K562 (cell line): ENCODE measurements around the gene MFAP3. TPM values are rescaled to one million over a fixed set of nuclear protein-coding genes. Genes with fewer than 3 reads are reported as not detected.

Experiments used
- ATF3 ChIP-seq, 2 experiments: fragments of 450-650 bp in 1 of 2; sonication (generic) in 1 of 2; formaldehyde crosslinking in 1 of 2; IDR thresholded peaks in 1 of 2; conservative IDR thresholded peaks in 1 of 2; 2 replicates each; pipeline versions ENCODE4 v1.6.1 to v1.8.1; 2016 to 2023; ENCODE audit warnings: mild to moderate bottlenecking in 2 of 2, moderate library complexity in 2 of 2, inconsistent platforms in 1 of 2, missing genetic modification reagents in 1 of 2
- CTBP1 ChIP-seq: fragments of 450-650 bp; IDR thresholded peaks from 2 replicates; pipeline ENCODE4 v1.6.1; 2016; ENCODE audit warnings: borderline replicate concordance
- CTCFL ChIP-seq: IDR thresholded peaks from 2 replicates; pipeline ENCODE4 v1.6.1; 2011; ENCODE audit warnings: borderline replicate concordance, low read depth, mild to moderate bottlenecking, moderate library complexity, low read length; ENCODE audit not compliant: insufficient read depth, poor library complexity, severe bottlenecking
- DDX20 ChIP-seq: fragments of 450-650 bp; IDR thresholded peaks from 2 replicates; pipeline ENCODE4 v1.6.1; 2016; ENCODE audit warnings: missing genetic modification characterization, low read depth, mild to moderate bottlenecking, missing compliant biosample characterization, moderate library complexity
- GTF3C2 ChIP-seq: IDR thresholded peaks from 3 replicates; pipeline ENCODE4 v1.6.1; 2011; ENCODE audit warnings: borderline replicate concordance, mild to moderate bottlenecking, moderate library complexity; ENCODE audit not compliant: insufficient read length; ENCODE audit errors: extremely low read depth
- HNRNPL ChIP-seq: fragments of 200-400 bp; formaldehyde crosslinking; IDR thresholded peaks from 2 replicates; pipeline ENCODE4 v1.6.1; 2017; ENCODE audit warnings: low read depth, mild to moderate bottlenecking, low read length
- MNT ChIP-seq, 2 experiments: fragments of 450-650 bp; conservative IDR thresholded peaks; 2 replicates each; pipeline ENCODE4 v1.6.1; 2017; ENCODE audit warnings: mild to moderate bottlenecking in 2 of 2, moderate library complexity in 2 of 2
- NCOA2 ChIP-seq, 2 experiments: fragments of 450-650 bp; IDR thresholded peaks; 2 replicates each; pipeline ENCODE4 v1.6.1; 2018; ENCODE audit warnings: mild to moderate bottlenecking in 2 of 2, moderate library complexity in 1 of 2; ENCODE audit not compliant: partially characterized antibody in 2 of 2
- NCOA4 ChIP-seq: fragments of 450-650 bp; IDR thresholded peaks from 2 replicates; pipeline ENCODE4 v1.6.1; 2018; ENCODE audit warnings: mild to moderate bottlenecking; ENCODE audit not compliant: partially characterized antibody
- NCOR1 ChIP-seq: fragments of 450-650 bp; IDR thresholded peaks from 2 replicates; pipeline ENCODE4 v1.6.1; 2016; ENCODE audit warnings: mild to moderate bottlenecking, moderate library complexity
- NR2F6 ChIP-seq: fragments of 450-650 bp; formaldehyde crosslinking; IDR thresholded peaks from 2 replicates; pipeline ENCODE4 v1.4.0; 2020; ENCODE audit warnings: mild to moderate bottlenecking
- SIRT6 ChIP-seq: IDR thresholded peaks from one replicate; pipeline ENCODE4 v1.6.1; 2012; ENCODE audit warnings: low read depth, mild to moderate bottlenecking, control low read depth, inconsistent platforms, low read length, moderate library complexity
- TBL1XR1 ChIP-seq, 2 experiments: IDR thresholded peaks; 2 replicates each; pipeline ENCODE4 v1.6.1; 2012; ENCODE audit warnings: improper control_type of control experiment in 2 of 2, low read length in 2 of 2, mild to moderate bottlenecking in 1 of 2
- YY1 ChIP-seq, 3 experiments: IDR thresholded peaks; 2 replicates each; pipeline ENCODE4 v1.6.1; 2011; ENCODE audit warnings: low read length in 2 of 3, mild to moderate bottlenecking in 2 of 3, moderate library complexity in 2 of 3, borderline replicate concordance in 1 of 3, control low read depth in 1 of 3, low read depth in 1 of 3; ENCODE audit not compliant: insufficient read depth in 3 of 3, insufficient replicate concordance in 2 of 3, control insufficient read depth in 1 of 3, insufficient read length in 1 of 3; ENCODE audit errors: extremely low read depth in 1 of 3
- ZNF140 ChIP-seq: fragments of 250-450 bp; sonication (Bioruptor Pico); IDR thresholded peaks from 2 replicates; pipeline ENCODE4 v1.8.0; 2021; ENCODE audit warnings: moderate library complexity, mild to moderate bottlenecking, inconsistent platforms
- ZNF57 ChIP-seq: fragments of 450-650 bp; formaldehyde crosslinking; IDR thresholded peaks from 2 replicates; pipeline ENCODE4 v1.4.0; 2020; ENCODE audit warnings: mild to moderate bottlenecking, moderate library complexity
- ZNF589 ChIP-seq: fragments of 200-800 bp; sonication (Bioruptor generic); IDR thresholded peaks from 2 replicates; pipeline ENCODE4 v1.6.1; 2016; ENCODE audit warnings: low read depth, missing genetic modification characterization, missing compliant biosample characterization
- ZNF764 ChIP-seq: fragments of 250-450 bp; sonication (Bioruptor Pico); IDR thresholded peaks from 2 replicates; pipeline ENCODE4 v1.4.0; 2020; ENCODE audit warnings: low read depth, mild to moderate bottlenecking, moderate library complexity
- polyA plus RNA-seq, 8 experiments: library from polyadenylated mRNA; depleted of rRNA in 4 of 8; stranded (reverse) in 5 of 8; unstranded in 3 of 8; fragments of >200 nt; fragmentation: Nextera tagmentation in 2 of 8; fragmentation: Illumina TruSeq in 1 of 8; extraction: Ambion mirVana in 2 of 8; extraction: Trizol in 1 of 8; gene quantifications; 2 replicates each; pipeline versions ENCODE4 v1.2.1 to v1.2.3, GENCODE V29; 2011 to 2014; ENCODE audit warnings: inconsistent platforms in 1 of 8, missing spikeins in 1 of 8
- total RNA-seq, 7 experiments: library from RNA; depleted of rRNA in 6 of 7; stranded (reverse); fragments of >200 nt in 6 of 7; fragmentation: Illumina TruSeq in 2 of 7; extraction: Trizol in 2 of 7; gene quantifications; 2 replicates each; pipeline versions ENCODE4 v1.2.1 to v1.2.3, GENCODE V29; 2011 to 2021; ENCODE audit warnings: low replicate concordance in 1 of 7

The MFAP3 gene
- total and polyA plus RNA-seq, 9 of the 15 experiments (the other 6 are each of a cell fraction or from before 2014, with no cell fraction given): 9.5 to 39.1 (median 20.7) TPM

- TF ChIP-seq HNRNPL: no peak
- no peak for TF ChIP-seq ATF3 (IDR thresholded peaks at IDR 0.05)
- TF ChIP-seq ATF3 (CRISPR knock-in tag; conservative IDR thresholded peaks at IDR 0.05): no peak; the same call in 1 of the 2 replicates
- no peak for TF ChIP-seq NR2F6 (CRISPR knock-in tag)
- TF ChIP-seq MNT (conservative IDR thresholded peaks at IDR 0.05): peak; percentile 87 to 94
- TF ChIP-seq ZNF57 (CRISPR knock-in tag): no peak
- peak in 2 of 3 experiments; percentile 9 to 78 for TF ChIP-seq YY1 (IDR thresholded peaks at IDR 0.05; ENCODE audit: borderline replicate concordance in 1 of 3, control insufficient read depth in 1 of 3, extremely low read depth in 1 of 3, insufficient read depth in 3 of 3, insufficient read length in 1 of 3, insufficient replicate concordance in 2 of 3, low read depth in 1 of 3, low read length in 2 of 3)
- TF ChIP-seq ZNF764 (CRISPR knock-in tag): no peak
- no peak for TF ChIP-seq SIRT6
- TF ChIP-seq NCOA4: no peak
- no peak for TF ChIP-seq ZNF140
- TF ChIP-seq TBL1XR1 (IDR thresholded peaks at IDR 0.05; ENCODE audit: low read length in 2 of 2): peak in 1 of 2 experiments; percentile 30; a peak in 2 of 4 replicates
- TF ChIP-seq NCOR1: no peak
- TF ChIP-seq NCOA2 (IDR thresholded peaks at IDR 0.05; ENCODE audit: partially characterized antibody in 2 of 2): no peak
- peak; percentile 82 for TF ChIP-seq CTBP1
- no peak for TF ChIP-seq DDX20 (tag)
- TF ChIP-seq CTCFL: no peak
- no peak for TF ChIP-seq ZNF589 (CRISPR knock-in tag)
- TF ChIP-seq GTF3C2: no peak
Measured at GRCh38 chr5:154038707-154039457, at the start of gene MFAP3, which contains the start of gene FAM114A2 (continued).
